ENCODE measurements around the gene AUTS2. TPM values are rescaled to one million over a fixed set of nuclear protein-coding genes. Genes with fewer than 3 reads are reported as not detected.

AUTS2 gene
- total and polyA plus RNA-seq, 2 of the 8 experiments (the other 6 are each of a cell fraction or from before 2014, with no cell fraction given) = 25.9 to 101 TPM

DNA sequence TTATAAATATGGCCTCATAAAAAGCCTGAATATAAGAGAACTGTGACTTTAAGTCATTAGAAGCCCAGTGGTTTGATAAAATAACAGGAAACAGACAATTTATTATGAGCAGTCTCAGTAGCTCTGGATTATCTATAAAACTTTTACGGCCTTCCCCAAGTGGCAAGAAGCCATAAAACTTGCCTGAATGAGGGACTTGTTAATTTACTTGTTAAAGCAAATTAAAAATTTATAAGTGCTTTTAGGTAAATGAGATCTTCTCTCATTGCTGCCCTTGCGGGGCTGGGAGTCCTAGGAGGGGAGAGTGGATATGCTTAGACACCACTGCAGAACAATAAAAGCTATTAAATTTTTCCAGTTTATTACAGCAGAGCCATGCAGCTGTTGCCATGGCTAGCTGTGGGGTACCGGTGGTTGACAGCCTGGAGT, 499.9 kb downstream of the AUTS2 start (continued):
- TF ChIP-seq, protein P1, sequence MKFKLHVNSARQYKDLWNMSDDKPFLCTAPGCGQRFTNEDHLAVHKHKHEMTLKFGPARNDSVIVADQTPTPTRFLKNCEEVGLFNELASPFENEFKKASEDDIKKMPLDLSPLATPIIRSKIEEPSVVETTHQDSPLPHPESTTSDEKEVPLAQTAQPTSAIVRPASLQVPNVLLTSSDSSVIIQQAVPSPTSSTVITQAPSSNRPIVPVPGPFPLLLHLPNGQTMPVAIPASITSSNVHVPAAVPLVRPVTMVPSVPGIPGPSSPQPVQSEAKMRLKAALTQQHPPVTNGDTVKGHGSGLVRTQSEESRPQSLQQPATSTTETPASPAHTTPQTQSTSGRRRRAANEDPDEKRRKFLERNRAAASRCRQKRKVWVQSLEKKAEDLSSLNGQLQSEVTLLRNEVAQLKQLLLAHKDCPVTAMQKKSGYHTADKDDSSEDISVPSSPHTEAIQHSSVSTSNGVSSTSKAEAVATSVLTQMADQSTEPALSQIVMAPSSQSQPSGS (IDR thresholded peaks at IDR 0.05; ENCODE audit: low read length) = no peak
- TF ChIP-seq TAF7 (optimal IDR thresholded peaks at IDR 0.05; ENCODE audit: borderline replicate concordance, low read depth, low read length) = no peak
